HFF-Myc (cell line): Measurements from ENCODE around the gene HDAC5.

Source experiments
- DNase-seq: peaks from one replicate; pipeline ENCODE4 v3.0.0-alpha.2; 2011; ENCODE audit warnings: low read depth; ENCODE audit errors: extremely low read depth
- H3K4me3 ChIP-seq: replicated peaks from 2 replicates; pipeline ENCODE4 v1.5.1; 2011; ENCODE audit warnings: low read depth, mild to moderate bottlenecking, control low read depth, low read length
- TF ChIP-seq, protein P1 (sequence below): IDR thresholded peaks from 2 replicates; pipeline ENCODE4 v1.5.1; 2012; ENCODE audit warnings: mild to moderate bottlenecking, low read depth, low read length, control low read depth; ENCODE audit errors: missing control alignments

The HDAC5 gene

DNA sequence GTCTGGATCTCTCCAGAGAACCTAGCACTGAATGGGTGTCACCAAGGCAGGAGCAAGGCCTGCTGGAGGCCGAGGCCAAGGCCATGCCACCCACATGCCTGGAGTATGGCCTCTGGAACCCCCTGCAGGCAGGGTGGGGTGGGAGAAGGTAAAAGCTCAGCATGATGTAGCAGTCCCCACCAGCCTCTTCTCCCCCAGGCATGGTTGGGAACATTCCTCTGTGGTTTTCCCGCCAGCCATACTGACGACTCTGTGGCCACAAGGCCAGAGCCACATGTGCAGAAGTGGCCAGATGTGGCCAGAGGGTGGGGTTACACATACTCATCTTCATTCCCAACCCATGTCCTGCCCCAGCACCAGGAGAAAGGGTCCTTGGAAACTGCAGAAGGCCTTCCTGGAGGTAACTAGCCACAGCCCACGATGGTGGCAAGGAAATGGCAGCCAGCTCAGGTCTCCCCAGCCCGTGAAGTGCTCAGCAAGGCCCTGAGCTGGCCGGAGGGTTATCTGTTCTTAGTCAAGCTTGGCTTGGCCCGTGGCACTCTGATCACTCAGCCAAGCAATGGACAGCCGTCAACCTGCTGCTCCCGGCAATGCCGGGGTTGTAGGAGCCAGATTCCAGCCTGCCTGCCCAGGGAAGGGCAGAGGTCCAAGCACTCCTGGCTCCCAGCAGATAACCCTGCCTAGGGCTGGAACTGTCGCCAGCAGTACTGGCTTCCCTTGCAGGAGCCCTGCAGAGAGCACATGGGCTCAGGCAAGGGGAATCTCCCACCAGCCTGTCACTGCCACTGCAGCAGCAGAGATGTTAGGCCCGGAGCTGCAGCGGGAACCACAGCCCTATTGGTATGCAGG is 26.1 kb downstream of the HDAC5 start:
- TF ChIP-seq, protein P1, sequence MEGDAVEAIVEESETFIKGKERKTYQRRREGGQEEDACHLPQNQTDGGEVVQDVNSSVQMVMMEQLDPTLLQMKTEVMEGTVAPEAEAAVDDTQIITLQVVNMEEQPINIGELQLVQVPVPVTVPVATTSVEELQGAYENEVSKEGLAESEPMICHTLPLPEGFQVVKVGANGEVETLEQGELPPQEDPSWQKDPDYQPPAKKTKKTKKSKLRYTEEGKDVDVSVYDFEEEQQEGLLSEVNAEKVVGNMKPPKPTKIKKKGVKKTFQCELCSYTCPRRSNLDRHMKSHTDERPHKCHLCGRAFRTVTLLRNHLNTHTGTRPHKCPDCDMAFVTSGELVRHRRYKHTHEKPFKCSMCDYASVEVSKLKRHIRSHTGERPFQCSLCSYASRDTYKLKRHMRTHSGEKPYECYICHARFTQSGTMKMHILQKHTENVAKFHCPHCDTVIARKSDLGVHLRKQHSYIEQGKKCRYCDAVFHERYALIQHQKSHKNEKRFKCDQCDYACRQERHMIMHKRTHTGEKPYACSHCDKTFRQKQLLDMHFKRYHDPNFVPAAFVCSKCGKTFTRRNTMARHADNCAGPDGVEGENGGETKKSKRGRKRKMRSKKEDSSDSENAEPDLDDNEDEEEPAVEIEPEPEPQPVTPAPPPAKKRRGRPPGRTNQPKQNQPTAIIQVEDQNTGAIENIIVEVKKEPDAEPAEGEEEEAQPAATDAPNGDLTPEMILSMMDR = no peak
- peak; percentile 62 for DNase-seq
- H3K4me3 ChIP-seq = no peak overlapping the region

DNA sequence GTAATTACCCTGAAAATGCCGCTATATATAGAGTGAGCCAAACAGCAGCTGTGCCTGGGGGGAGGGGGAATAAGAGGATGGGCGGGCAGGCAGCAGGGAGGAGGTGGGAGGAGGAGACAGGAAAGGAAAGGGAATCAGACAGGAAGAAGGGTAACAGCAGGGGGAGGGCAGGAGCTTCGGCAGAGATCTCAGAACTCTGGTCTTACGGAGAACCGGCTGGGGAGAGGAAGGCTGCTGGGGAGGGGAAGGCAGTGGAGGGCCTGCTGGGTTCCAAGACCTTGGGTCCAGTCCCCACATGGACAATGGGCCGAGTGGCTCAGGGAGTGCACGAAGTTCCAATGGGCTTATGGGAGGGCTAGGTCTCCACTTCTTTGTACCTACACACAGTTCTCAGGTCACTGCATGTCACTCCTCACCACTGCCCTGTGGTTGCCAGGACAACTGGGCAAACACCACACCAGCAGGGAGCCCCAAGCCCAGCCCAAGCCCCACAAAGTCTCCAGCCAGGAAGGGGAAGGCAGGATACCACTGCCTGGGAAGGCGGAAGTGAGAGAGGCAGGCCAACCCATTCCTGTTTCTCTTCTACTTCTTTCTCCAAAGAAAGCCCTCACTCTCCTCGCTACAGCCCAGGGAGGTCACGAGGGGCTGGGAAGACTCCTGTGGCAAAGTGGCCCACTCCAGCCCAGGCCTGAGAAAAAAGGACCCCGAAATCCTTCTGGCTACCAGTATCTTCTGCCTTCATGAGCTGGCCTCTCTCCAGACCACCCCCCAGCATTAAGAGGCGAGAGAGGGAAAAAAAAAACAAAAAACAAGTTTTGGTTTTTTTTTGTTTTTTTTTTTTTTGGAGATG is 27.6 kb downstream of the HDAC5 start:
- peak; percentile 80 for DNase-seq
- TF ChIP-seq, protein P1 = peak; percentile 9
- H3K4me3 ChIP-seq = peak overlapping the region; percentile 30

DNA sequence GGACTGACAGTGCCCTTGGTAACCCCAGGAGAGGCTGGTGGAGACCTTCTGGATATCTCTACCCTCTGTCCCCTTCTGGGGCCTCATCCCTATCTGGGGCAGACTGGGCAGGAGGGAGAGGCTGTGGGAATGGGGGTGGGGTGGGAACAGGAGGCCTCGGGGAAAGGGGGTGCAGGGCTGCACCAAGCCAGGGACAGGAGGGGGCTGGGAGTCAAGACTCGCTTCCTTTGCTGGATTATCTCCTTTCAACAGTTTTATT is 28.1 kb downstream of the HDAC5 start:
- DNase-seq = no peak
- no peak overlapping the region for H3K4me3 ChIP-seq
- TF ChIP-seq, protein P1 = no peak

DNA sequence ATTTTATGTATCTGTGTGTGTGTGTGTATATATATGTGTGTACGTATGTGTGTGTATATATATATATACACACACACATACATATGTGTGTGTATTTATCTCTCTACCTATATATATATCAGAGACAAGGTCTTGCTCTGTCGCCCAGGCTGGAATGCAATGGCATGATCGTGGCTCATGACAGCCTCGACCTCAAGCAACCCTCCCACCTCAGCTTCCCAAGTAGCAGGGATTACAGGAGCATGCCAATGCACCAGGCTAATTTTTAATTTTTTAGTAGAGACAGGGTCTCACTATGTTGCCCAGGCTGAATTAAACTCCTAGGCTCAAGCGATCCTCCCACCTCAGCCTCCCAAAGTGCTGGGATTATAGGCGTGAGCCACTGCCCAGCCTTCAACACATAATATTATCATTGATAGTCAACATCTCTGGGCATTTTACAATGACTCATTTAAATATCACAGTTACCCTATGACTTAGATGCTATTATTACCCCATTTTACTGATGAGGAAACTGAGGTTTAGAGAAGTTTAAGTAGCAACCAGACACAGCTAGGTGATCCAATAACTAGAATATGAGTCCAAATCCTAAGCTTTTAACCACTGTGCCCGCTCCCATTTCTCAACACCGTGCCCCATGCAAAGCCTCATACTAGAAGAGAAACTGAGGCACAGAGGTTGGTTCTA is 28.6 kb downstream of the HDAC5 start:
- no peak for DNase-seq
- H3K4me3 ChIP-seq = no peak overlapping the region
- TF ChIP-seq, protein P1 = no peak

DNA sequence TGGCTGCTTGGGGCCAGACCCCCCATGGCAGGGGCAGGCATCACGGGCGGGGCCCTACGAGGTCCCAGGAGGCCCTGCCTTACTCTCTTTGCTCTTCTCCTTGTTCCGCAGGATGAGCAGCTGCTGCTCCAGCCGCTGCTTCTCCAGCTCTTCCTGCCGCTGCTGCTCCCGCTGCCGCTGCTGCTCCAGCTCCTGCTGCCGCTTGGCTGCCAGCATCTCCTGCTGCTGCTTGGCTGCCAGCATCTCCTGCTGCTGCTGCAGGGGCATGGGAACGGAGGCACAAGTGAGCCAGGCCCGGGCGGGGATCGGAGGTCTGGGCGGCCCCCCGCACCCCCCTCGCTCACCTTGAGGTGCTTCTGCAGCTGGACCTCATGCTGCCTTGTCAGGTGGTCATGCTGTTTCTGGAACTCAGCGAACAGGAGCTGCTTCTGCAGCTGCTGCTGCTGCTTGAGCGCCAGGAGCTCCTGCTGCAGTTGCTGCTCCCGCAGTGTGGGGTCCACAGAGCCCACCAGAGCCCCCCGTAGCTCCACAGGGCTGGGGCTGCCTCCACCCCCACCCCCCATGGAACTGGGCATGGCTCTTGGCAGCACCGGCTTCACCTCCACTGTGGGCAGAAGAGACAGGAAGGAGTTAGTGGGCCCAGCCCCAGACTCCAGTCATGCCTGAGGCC is 30.1 kb downstream of the HDAC5 start:
- DNase-seq = no peak
- TF ChIP-seq, protein P1 = no peak
- H3K4me3 ChIP-seq = no peak overlapping the region

DNA sequence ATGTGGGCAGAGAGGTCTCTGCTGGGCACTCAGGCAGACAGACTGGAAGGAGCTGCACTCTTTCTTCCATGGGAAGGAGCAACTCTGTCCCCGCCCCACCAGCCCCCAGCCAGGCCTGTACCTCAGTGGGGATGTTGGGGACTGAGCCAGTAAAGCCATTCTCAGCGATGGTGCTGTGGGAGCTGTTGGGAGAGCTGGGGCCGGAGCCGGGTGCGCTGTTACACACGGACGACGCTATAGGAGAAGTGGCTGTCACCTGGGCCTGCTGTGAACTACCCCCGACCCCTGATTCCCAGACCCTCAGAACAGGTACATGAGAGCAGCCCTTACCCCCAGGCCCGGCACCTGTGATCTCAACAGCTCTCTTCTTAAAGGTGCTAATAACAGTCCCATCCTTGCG is 31.4 kb downstream of the HDAC5 start:
- no peak for DNase-seq
- H3K4me3 ChIP-seq = no peak overlapping the region
- TF ChIP-seq, protein P1 = no peak
